ENCODE measurements around the gene SLC26A11. TPM values are rescaled to one million over a fixed set of nuclear protein-coding genes. Genes with fewer than 3 reads are reported as not detected.

The SLC26A11 gene
- total and polyA plus RNA-seq, 2 of the 13 experiments (the other 11 are each of a cell fraction or from before 2014, with no cell fraction given) = 8.7 to 13.2 TPM

GRCh38 chr17:80220054-80220735 is at the start of gene SLC26A11, which contains the start of gene SGSH (continued):
- TF ChIP-seq REST (IDR thresholded peaks at IDR 0.05; ENCODE audit: borderline replicate concordance in 1 of 2, low read depth in 1 of 2, low read length in 2 of 2) (no peak), ZSCAN20 (CRISPR knock-in tag; IDR thresholded peaks at IDR 0.05; ENCODE audit: borderline replicate concordance) (no peak), ZNF44 (CRISPR knock-in tag; IDR thresholded peaks at IDR 0.05) (no peak), ATF6 (CRISPR knock-in tag; conservative IDR thresholded peaks at IDR 0.05) (no peak), DZIP1 (CRISPR knock-in tag; IDR thresholded peaks at IDR 0.05) (no peak), ZNF674 (CRISPR knock-in tag; IDR thresholded peaks at IDR 0.05; ENCODE audit: low read depth) (no peak), ZNF230 (CRISPR knock-in tag; IDR thresholded peaks at IDR 0.05) (peak; percentile 92), KLF11 (CRISPR knock-in tag; IDR thresholded peaks at IDR 0.05) (no peak), PRPF4 (IDR thresholded peaks at IDR 0.05; ENCODE audit: low read depth, low read length, poor library complexity, severe bottlenecking) (no peak), ZNF83 (CRISPR knock-in tag; IDR thresholded peaks at IDR 0.05; ENCODE audit: borderline replicate concordance) (peak; percentile 77; the same call in 1 of the 2 replicates), TIGD3 (CRISPR knock-in tag; IDR thresholded peaks at IDR 0.05; ENCODE audit: borderline replicate concordance) (no peak), ZKSCAN5 (CRISPR knock-in tag; IDR thresholded peaks at IDR 0.05) (no peak), FOXO4 (CRISPR knock-in tag; conservative IDR thresholded peaks at IDR 0.05) (no peak), SP1 (IDR thresholded peaks at IDR 0.05) (no peak), SP1 (CRISPR knock-in tag; IDR thresholded peaks at IDR 0.05) (peak; percentile 77), HOXD1 (CRISPR knock-in tag; IDR thresholded peaks at IDR 0.05) (no peak), ZNF430 (CRISPR knock-in tag; IDR thresholded peaks at IDR 0.05) (0 out of 2 replicates have a peak, but pooled peaks have one; percentile 47)

Measured in HepG2 (cell line).